GM21529 (cell line): Measurements from ENCODE around the gene KRTAP5-2.
A peak's percentile ranks its signal among the peaks of the same experiment; 100 is the strongest.
"Not testable (repeated sequence)": the region's sequence is repeated elsewhere in the genome, so short reads cannot be mapped to it uniquely, and the experiment has no call there.

Experiments used
- ATAC-seq: cut with Tn5 transposase; IDR thresholded peaks from one replicate; pipeline ENCODE4 v1.9.1; 2021; ENCODE audit not compliant: unreplicated experiment

KRTAP5-2 gene

GRCh38 chr11:1592628-1593027, 5.5 kb downstream of the KRTAP5-2 start:
- no peak for ATAC-seq

GRCh38 chr11:1589996-1590395, 8.1 kb downstream of the KRTAP5-2 start:
- ATAC-seq = no peak

- ATAC-seq = not testable (repeated sequence)
Measured at GRCh38 chr11:1589191-1589963, 8.7 kb downstream of the KRTAP5-2 start.

GRCh38 chr11:1586699-1587098, 11.4 kb downstream of the KRTAP5-2 start:
- ATAC-seq = no peak

GRCh38 chr11:1584661-1585370, 13.3 kb downstream of the KRTAP5-2 start, which contains the start of gene KRTAP5-1:
Gene KRTAP5-1 (minus strand): TSS chr11:1585283. CDS start chr11:1585249, 34 bp downstream.
- not testable (repeated sequence) for ATAC-seq

- not testable (repeated sequence) for ATAC-seq
Measured at GRCh38 chr11:1582909-1583308, 15.2 kb downstream of the KRTAP5-2 start.

GRCh38 chr11:1581976-1582375, 16.1 kb downstream of the KRTAP5-2 start:
- ATAC-seq = no peak

- no peak for ATAC-seq
Measured at GRCh38 chr11:1576825-1577224, 21.3 kb downstream of the KRTAP5-2 start.

GRCh38 chr11:1575756-1576155, 22.3 kb downstream of the KRTAP5-2 start:
- ATAC-seq = not testable (repeated sequence)

GRCh38 chr11:1574933-1575242, 23.2 kb downstream of the KRTAP5-2 start:
- ATAC-seq = no peak

- no peak for ATAC-seq
Measured at GRCh38 chr11:1574238-1574932, 23.7 kb downstream of the KRTAP5-2 start.

GRCh38 chr11:1573903-1574237, 24.2 kb downstream of the KRTAP5-2 start:
- ATAC-seq = no peak

- ATAC-seq = no peak
Measured at GRCh38 chr11:1573077-1573902, 24.8 kb downstream of the KRTAP5-2 start.

GRCh38 chr11:1572197-1573076, 25.7 kb downstream of the KRTAP5-2 start, which contains the start of gene DUSP8:
Gene DUSP8 (minus strand): TSS chr11:1572271. CDS start chr11:1565826, 6,445 bp downstream.
- ATAC-seq = peak; percentile 43

- ATAC-seq = no peak
Measured at GRCh38 chr11:1571760-1572196, 26.3 kb downstream of the KRTAP5-2 start.

GRCh38 chr11:1570896-1571759, 27.0 kb downstream of the KRTAP5-2 start:
- ATAC-seq = no peak

GRCh38 chr11:1570531-1570895, 27.6 kb downstream of the KRTAP5-2 start:
- no peak for ATAC-seq

GRCh38 chr11:1570001-1570453, 28.1 kb downstream of the KRTAP5-2 start:
- ATAC-seq = no peak

- ATAC-seq = no peak
Measured at GRCh38 chr11:1569251-1569780, 28.8 kb downstream of the KRTAP5-2 start.
